HG03460 (cell line): ENCODE data around the gene THBS1.

Source experiments
- ATAC-seq: cut with Tn5 transposase; IDR thresholded peaks from one replicate; pipeline ENCODE4 v1.9.1; 2021; ENCODE audit not compliant: unreplicated experiment

THBS1 gene

DNA sequence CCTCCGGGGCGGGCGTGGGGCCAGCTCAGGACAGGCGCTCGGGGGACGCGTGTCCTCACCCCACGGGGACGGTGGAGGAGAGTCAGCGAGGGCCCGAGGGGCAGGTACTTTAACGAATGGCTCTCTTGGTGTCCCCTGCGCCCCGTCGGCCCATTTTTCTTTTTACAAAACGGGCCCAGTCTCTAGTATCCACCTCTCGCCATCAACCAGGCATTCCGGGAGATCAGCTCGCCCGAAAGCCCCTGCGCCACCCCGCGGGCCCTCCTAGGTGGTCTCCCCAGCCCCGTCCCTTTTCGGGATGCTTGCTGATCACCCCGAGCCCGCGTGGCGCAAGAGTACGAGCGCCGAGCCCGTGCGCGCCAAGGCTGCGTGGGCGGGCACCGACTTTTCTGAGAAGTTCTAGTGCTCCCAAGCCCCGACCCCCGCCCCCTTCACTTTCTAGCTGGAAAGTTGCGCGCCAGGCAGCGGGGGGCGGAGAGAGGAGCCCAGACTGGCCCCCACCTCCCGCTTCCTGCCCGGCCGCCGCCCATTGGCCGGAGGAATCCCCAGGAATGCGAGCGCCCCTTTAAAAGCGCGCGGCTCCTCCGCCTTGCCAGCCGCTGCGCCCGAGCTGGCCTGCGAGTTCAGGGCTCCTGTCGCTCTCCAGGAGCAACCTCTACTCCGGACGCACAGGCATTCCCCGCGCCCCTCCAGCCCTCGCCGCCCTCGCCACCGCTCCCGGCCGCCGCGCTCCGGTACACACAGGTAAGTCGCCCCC, at the start of gene THBS1:
THBS1 (plus strand) TSS at position 595 of the 757 bp plus-strand sequence. CDS start 779 bp downstream, outside the sequence.
- ATAC-seq: no peak

DNA sequence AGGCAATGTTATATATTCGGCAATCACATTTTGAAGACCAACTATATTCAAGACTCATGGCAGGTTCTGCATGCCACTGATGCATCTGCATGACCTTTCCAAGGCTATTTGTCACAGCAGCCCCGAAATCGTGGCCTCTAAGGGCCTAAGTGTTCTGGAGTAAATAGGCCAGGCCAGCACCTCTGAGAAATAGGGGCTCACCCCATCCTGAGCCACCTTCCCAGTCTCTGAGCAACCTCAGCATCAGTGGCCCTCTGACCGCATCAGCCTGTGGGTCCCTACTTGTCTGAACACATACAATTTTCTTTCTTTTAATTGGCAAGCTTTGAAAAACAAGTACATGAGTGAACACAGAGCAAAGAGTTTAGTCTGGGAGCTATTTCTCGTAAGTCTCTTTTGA, 45.9 kb upstream of the THBS1 start:
- no peak for ATAC-seq

DNA sequence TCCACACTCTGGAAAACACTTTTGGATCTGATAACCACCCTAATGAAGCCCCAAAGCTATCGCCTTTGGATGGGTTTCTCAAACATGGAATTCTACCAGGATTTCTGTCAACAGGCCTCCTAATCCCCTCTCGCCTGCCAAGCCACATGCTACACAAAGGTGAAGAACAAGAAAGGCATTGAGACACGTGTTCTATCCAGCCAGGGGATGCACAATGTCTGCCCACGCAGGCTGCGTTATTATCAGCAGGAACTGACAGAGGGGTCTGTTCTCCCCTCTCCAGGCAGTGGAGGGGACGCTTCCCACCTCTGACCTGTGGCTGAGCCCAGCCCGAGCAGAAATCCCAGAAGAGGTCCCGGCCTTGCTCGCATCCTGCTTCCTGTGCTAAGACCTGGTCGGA, 45.4 kb upstream of the THBS1 start:
- no peak for ATAC-seq

DNA sequence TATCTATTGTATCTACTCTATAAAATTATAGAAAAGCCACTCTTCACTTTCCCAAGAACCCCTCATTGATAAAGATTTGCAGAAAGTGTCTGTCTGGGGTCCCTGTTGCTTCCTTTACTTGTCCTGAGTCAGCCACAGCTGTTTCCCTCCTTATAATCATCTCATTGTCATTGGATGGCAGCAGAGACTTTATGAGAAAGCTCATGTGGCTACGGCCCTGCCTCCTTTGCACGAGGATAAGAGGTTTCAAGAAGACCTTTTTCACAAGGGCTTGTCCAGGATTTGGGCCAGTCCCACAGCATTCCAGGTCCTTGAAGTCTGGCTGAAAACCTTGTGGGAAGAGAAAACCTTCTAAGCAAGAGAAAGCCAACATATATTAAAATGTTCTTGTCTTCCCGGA, 41.9 kb upstream of the THBS1 start:
- ATAC-seq: no peak

DNA sequence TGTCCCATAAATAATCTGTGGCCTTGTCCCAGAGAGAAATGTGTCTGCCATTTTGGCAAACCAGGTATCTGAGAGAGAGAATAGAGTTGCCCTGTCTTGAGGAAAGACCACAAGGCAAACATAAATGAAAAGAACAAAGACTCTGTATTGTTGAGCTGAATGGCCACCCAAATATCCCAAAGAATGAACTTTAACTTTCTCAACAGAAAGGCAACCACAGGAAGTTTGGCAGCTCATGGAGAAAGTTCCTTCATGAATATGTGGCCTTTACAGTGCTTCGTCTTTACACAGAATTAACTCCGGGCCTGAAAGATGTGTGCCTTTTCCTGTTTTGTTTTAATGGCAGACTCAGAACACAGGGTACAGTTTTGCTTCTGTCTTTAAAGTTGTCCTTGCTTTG, 41.4 kb upstream of the THBS1 start:
- no peak for ATAC-seq

DNA sequence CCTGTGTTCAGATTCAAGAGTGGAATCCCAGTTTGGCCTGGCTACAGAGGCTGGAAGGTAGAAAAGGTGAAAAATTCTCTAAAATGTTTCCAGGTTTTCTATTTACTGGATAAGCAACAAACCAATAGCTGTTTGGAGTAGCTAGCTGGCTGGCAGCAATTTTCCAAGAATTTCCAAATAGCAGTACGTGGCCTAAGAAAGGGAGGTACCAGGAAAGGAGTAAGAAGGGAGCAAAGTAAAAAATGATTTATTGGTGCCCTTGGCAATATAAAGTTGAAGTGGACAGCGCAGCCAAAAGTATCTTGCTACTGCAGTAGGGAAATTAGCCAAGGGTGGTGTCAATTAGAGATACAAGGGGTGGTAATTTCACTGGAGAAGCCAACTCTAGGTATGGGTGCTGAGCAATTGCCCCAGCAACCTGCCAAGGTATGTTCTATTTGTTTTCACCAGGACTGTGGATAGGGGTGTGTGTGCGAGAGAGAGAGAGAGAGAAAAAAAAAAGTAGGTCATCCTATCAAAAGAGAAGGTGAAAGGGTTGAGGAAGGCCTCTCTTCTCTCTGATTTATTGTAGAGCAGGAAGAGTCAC, 40.8 kb upstream of the THBS1 start:
- ATAC-seq: no peak

DNA sequence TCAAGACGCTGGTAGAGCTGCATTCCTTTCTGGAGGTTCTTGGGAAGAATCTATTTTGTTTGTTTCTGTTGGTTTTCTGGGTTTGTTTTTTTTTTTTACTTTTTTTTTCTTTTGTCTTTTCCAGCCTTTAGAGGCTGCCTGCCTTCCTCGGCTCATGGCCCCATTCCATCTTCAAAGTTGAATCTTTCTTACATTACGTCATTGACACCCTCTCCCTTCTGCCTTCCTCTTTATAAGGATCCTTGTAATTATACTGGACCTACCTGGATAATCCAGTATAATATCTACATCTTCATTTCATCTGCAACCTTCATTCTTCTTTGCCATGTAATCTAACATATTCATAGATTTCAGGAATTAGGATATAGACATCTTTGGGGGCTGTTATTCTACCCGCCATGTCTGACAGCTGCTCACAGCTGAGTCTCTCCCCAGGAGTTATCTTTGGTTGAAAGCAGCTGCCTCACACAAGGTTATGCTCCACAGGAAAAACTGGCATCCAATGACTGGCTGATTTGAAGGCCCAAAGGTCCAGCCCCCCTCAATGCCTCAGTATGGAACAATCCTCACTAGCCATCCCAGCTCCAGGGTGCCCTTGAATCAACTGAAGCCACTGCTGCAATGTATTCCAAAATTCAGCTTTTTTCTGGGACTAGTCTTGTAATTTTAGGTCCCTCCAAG, 38.4 kb upstream of the THBS1 start:
- ATAC-seq: no peak

DNA sequence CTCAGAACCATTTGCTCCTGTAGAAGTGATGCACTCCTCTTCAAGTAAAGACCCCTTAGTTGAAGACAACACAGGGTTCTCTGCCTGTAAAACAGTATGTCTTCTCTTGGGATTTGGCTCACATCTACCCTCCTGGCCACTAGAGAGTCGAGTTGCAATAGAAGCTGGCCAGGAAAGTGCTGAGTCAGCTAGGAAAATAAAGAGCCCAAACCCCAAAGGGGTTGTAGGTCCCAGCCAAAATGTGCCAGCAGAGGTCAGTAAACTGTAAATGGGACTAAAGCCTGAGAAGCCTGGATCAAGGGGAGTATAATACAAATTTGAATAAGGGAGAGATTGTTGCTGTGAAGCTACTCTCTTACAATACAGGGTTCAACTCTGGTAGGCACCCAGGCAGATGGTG, 37.2 kb upstream of the THBS1 start:
- no peak for ATAC-seq

DNA sequence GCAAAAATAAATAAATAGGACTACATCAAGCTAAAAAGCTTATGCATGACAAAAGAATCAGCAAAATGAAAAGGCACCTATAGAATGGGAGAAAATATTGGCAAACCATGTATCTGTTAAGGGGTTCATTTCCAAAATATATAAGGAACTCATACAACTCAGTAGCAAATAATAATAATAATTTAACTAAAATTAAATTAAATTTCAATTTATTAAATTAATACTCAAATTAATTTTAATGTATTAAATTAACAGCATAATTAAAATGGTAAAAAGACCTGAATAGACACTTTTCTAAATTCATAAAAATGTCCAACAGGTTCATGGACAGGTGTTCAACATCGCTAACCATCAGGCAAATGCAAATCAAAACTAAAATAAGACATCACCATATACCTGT, 34.0 kb upstream of the THBS1 start:
- no peak for ATAC-seq

DNA sequence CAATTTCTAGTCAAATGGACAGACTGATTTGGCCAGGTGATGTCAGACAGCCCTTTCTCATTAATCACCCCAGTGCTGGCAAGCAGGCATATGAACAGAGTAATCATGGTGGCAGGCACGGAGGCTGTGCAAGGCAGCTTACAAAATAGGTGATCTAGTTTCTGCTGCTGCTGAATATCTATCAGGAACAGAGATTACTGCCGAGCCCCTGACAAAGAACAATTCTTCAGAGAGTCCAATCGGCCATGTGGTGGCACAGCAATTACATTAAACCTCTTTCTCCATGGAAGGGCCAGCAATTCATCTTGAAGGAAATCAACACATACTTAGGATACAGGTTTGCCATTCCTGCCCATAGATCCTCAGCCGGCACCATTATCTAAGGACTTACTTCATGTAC, 32.3 kb upstream of the THBS1 start:
- ATAC-seq: no peak

DNA sequence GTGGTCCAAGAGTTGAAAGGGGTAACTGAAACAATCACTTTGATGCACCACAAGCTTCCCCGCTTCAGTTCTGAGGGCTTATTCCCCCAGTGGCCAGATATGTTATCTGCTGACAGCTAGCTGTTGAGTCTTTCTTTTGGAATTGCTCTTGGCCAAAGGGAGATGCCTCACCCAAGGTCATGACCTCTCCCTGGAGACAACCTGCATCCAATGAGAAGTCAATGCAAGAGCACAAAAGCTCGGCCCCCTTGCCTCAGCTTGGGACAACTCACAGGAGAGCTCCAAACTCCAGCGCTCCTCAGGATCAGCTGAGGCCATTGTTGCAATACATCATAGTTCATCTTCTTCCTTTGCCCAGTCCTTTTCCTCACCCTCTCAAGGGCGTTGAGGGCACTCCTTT, 31.0 kb upstream of the THBS1 start:
- no peak for ATAC-seq

DNA sequence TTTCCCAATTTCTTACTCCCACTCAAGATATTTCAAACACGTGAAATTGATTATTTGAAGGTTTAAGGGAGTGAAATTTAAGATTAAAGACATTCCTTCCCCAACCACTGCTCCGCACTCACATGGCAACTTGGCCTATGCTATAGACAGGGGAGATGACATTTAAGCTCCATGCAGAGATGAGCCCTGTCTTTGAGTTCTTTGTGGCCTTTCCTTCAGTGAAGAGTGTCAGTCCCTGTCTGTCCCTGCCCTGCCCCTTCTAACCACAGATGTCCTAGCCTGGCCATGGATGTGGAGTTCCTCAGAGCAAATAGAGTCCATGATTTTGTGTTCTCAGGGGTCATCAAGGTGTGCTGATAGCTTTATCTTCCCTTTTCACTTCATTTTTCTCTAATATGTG, 29.4 kb upstream of the THBS1 start:
- ATAC-seq: no peak

DNA sequence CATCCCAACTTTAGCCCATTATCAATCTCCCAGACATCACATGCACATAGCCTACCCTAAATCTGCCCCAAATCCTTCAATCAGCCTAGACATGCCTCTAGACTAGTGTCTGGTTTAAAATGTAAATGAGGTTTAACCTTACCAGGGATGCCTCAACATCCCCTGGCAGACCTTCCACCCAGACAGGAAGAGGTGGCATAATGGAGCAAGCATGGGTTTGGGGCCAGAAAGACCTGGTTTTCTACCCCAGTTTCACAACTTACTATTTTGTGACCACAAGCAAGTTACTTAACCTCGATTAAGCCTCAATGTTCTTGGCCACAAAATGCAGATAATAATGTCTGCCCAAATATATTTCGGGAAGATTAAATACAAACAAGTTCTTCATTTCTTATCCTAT, 28.3 kb upstream of the THBS1 start:
- no peak for ATAC-seq

DNA sequence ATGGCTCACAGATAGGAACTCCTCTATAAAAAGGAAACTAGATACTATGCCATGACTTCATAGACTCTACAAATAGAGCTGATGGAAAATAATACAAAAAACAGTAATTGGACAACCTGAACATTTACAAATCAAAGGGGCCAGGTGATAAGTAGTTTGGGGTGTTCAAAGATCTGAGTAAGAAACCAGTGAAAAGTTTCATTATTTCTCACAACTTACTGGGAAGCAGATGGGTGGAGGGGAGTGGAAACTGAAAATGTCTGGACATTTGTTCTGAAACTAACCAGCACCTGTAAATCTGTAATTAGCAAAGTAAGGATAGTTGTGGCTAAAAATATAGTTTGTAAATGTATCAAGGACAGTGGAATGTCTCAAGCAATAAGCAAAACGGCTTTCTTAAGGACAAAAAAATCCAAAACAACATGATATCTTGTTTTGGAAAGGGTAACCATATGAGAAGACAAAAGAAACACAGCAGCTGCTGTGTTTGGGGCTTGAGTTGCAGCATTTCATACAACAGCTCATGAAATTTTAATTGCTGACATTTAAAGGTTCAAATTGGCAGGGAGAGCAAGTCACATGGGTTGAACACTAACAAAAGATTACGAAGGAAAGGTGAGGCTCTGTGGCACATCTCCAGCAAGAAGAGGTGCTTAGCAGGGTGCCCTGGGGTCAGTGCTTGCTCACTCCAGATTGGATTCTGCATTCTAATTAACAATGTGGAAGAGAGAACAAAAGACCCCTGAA, 26.8 kb upstream of the THBS1 start:
- no peak for ATAC-seq

DNA sequence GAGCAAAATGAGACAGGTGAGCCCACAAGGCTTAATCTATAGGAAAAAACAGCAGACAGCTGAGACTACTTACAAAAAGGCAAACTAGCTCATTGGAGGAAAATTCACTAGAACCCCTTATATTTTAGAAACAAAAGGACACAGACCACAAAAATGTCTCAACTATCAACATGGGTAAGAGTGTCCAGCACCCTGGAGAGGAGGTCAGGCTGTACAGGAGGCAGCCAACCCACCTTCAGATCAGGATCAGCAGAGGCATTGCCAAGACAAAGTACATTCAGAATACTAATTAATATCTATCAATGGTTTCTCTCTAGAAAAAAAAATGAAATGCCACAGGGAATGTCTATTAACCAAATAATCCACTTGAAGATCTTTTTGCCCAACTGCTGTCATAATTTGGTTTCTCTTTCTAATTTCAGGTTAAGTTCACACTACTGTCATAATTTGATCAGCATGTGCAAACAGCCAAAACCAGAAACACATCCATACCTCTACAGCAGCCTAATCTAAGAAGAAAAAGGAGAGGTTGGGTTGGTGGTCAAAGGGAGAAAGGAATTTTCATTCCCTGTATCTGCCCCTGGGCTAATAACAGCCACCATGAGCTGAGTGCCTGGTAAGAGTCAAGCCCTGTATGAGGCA, 26.0 kb upstream of the THBS1 start:
- no peak for ATAC-seq

DNA sequence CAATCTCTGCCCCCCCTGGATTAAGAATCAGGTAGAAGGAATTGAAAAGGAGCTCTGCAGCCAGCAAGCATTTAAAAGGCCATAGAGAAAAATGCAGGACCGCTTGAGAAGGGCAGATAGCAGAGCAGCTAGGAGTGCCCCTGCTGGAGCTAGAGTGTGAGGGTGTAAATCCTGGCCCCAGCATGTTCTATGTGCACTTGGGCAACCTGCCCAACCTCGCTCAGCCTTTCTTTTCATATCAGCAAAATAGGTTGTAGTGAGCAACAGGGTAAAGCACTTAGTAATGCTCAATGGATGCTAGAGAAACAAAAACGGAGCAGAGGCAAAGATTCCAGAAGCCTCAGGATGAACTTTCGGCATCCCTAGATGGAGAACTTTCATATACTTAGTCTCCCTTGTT, 25.0 kb upstream of the THBS1 start:
- no peak for ATAC-seq

DNA sequence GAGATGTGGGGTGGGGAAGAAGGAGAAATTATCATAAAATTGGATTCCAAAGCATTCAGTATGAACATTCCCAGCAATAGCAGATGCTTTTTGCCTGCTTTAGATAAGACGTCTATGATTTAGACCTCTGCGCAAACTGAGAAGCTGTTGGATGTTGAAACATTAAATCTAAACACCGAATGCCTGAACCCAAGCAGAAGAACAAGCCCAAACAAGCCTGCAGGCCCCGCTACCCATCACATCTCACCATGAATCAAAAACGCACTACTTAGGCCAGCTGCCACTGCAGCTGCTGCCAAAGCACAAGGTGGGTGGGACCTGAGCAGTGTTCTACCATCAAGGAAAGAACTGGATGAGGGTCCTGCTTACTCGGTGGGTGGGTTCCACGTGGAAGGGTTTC, 24.4 kb upstream of the THBS1 start:
- ATAC-seq: no peak

DNA sequence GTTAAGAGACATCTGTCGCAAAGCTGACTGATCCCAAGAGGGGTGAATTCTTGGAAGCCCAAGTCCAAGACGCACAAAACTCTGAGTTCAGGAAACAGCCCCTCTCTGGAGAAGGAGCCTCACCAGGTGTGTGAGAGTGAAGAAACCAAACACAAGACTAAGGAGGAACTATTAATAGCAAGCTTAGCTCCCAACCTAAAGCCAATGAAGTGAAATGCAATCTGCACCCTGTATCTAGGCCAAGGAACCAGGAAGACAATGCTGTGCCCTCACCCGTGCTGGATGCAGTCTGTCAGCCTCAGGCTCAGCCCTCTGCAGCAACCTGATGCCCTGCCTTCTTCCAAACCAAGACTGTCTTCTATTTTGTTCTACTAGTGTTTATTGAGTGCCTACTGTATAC, 22.5 kb upstream of the THBS1 start:
- ATAC-seq: no peak

DNA sequence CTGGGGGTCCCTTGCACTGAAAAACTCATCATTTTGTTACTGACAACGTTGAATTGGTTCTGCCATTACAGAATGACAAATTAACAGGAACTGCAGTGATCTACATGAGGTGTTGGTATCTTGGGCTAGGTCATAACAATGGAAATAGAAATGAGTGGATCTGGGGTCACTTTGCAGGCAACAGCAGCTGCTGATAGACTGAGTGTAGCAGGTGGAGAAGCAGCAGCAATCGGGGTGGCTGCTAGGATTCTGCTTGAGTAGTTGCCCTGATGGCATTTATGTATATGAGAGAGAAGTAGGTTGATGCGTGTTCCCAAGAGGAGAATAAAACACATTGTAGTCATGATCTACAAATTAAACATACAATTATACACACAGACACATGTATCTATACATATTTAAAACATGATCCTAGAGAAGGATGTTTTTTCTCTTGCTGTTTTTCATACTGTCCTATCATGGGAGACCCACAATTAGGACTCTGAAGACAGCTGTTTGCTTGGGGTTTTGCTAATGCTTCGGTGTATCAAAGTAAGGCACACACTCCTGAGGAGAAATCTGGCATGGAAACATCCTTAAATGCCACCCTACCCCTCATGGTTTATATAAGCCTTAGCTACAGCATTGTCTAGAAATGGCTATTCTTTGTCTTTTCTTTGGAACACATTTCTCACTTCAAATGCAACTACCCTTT, 15.8 kb upstream of the THBS1 start:
- no peak for ATAC-seq

DNA sequence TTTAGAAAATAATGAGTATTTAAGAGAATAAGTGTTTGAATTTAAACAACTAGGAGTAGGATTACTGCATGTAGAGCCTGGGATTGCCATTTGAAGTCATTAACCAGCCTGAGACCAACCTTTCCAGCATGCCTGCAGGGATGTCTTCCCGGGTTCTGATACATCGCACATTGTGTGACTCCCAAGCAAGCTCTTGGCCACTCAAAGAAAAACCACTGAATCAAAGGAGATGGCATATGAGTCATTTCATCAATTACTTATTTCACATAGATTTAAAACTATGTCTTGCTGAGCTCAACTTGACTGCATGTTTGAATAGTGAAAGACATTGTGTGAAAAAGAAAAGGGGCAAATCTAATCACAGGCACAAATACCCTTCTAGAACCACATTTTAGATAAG, 15.0 kb upstream of the THBS1 start:
- ATAC-seq: no peak

DNA sequence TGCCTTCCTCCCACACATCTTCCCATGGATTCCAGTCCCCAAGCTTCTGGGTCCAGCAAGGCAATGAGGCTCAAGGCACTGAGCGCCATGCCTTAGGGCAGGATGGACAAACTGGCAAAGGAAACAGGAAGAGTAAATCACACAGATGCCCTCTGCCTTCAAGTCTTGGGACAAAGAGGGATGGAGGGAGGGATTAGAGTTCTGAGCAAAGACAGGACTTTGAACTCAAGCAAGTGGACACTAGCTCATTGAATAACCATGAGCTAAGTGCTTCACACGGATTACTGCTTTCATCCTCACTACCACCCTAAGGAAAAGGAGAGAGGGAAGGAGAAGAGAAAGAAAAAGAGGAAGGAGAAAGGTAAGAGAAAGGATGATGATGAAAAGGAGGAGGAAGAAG, 7.6 kb upstream of the THBS1 start:
- no peak for ATAC-seq
